Stimulated activated CD4-positive, alpha-beta T cell treated with anti-CD3 and anti-CD28 coated beads, Interleukin-2, amount 100 ng/mL, for 4 hours (primary cell): ENCODE measurements around the gene NR2E1.

Experiments
- DNase-seq: peaks from one replicate; pipeline ENCODE4 v3.0.0-alpha.2; 2020; ENCODE audit warnings: low read depth

Gene NR2E1

GRCh38 chr6:108171291-108171917 is 5.6 kb downstream of the NR2E1 start:
- no peak for DNase-seq

DNA sequence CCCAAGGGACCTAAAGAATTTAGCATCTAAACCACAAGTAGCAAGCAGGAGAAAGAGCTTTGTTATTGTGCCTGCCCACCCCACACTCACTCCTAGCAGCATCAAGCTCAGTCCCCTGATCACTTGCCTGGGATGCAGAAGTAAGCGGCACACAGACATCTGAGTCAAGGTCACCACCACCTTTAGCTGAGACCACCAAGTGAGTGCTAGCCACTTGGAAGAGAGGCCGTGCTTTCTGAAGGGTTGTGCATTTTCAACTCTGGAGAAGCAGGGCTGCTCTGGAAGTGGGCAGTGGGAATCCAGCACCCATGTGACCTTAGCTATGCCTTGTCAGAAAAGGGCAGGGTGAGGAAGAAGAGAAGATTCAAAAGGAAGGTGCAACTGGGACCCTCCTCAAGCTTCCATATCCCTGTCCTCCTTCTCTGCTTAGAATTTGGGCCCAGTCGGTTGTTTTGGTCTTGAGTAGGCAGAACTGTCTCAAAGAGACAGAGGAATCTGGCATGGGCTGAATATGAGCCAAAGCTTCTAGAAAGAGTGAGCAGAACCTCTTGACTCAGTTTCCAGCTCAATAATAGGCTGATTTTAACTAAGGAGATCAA is 6.2 kb downstream of the NR2E1 start:
- no peak for DNase-seq

- DNase-seq: no peak
Measured at GRCh38 chr6:108174371-108175175, 8.8 kb downstream of the NR2E1 start.

DNA sequence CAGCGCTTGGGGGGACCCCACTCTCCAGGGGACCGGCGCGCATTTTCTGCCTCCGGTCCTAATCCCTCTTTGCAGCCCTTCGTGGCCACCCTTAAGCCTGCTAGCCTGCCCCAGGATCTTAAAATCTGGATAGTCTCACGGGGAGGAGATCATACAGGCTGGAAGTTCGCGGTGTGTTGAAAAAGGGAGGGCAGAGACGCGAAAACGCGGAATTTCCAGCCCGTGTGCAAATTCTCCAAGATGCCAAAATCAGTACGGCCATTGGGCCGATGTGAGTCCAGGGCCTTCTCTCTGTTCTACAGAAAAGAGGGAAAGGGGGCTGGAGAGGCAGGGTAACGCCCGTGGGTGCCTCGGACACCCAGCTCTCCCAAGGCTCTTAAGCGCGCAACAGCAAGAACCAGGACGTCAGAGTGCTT is 9.4 kb downstream of the NR2E1 start:
- DNase-seq: no peak

- no peak for DNase-seq
Measured at GRCh38 chr6:108175592-108176279, 9.9 kb downstream of the NR2E1 start.

DNA sequence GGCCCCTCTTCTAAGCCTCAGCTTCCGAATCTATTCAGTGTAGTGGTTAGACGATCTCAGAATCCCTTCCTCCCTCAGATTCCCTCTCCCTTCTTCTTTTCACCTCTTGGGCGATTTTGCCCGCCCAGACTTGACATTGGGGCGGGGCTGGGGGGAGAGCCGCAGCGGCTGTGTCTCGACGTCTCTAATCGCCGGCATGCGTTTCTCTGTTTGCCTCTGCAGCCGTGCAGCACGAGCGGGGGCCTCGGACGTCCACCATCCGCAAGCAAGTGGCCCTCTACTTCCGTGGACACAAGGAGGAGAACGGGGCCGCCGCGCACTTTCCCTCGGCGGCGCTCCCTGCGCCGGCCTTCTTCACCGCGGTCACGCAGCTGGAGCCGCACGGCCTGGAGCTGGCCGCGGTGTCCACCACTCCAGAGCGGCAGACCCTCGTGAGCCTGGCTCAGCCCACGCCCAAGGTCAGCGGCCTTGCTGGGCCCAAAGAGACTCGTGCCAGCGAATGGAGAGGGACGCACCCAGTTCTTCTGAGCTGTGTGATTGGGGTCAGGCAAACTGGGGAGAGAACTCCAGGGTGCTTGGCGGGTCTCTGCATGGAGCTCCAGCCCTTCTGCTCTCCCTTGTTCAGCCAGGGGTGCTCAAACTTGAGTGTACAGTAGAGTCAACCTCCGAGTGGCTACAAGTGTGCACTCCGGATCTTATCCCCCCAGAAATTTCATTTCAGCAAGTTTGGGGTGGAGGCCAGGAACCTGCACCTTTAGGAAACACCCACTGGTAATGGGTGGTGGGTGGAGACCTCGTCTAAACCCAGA is 10.7 kb downstream of the NR2E1 start:
- DNase-seq: no peak

DNA sequence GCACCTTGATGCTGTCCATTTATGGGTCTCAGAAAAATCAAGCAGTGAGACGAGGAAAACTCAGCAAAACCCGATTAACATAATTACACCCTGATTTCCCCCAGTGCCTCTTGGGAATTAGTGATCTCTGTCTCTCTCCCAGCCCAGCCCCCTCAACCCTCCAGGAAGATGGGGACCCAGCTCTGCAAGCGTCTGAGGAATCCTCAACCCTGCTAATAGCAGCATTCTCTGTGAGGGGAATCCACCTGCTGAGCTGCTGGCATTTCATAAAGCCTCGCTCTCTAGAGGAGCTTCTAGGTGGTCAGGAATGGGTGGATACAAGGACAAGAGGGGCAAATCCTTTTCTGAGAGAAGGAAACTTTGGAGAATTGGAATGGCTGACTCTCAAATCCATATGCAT is 13.9 kb downstream of the NR2E1 start:
- DNase-seq: no peak

GRCh38 chr6:108180266-108180665 is 14.4 kb downstream of the NR2E1 start:
- no peak for DNase-seq

DNA sequence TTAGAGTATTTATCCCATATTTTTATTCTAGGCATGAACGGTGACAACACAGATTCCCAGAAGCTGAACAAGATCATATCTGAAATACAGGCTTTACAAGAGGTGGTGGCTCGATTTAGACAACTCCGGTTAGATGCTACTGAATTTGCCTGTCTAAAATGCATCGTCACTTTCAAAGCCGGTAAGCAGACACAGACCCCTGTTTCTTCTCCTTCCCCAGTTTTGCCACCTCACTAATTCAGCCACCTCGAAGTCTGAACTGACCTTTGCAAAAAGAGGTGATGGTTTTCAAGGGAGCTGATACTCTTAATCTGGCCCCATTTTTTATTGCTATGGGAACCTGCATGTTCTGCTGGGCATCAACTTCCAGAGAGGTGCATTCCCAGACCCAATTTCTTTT is 15.0 kb downstream of the NR2E1 start:
- no peak for DNase-seq

DNA sequence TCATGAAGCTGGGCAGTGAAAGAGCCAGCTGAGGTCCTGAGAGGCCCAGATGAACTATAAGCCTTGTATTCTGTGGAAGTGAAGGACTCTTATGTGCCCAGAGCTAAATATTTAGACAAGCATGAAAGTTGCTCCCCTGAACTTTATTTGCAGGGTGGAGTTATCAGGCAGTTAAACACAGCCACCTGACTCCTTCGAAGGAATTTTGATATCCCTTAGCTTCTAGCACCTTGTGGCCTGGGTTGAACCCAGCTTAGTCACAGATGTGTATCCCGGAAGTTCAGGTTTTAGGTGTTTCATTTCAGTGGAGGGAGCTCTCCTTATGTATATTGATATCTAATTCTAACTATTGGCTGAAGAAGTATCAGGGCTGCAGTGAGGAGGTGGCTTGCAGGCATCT is 20.4 kb downstream of the NR2E1 start:
- no peak for DNase-seq

DNA sequence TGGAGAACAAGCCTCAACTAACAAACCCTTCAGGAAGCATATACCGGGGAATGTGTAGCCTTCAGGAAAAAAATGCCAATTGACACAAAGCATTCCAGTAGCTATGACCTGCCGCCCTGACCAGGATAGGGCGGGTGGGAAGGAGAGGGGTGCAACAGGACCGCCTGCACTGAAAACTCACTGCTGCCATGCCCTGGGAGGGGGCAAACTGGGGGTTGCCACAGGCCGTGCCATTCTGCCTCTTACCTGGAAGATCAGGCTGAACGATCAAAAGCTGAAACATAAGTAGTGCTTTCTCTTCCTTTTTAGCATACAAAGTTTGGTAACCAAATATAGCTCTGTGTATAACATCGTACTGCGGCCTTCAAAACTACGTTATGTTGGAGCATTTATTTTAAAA is 21.7 kb downstream of the NR2E1 start:
- no peak for DNase-seq

DNA sequence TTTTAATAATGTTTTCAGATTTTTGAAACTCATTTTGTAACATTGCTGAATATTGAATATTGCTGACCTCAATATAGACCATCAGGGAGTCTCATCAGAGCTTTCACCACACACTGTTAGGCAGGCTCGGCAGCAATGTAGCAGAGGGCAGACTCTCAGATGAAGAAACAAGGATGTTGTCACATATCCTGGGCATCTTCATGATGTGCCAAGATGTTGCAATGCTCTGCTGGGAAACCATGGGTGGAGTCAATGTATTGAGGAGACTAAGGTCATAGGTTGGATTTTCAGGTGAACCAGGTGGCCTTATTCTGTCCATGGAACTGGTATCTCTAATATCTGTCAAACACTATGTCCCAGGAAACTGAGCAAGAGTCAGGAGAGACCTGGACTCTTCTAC is 27.3 kb downstream of the NR2E1 start:
- DNase-seq: no peak

GRCh38 chr6:108193835-108194234 is 28.0 kb downstream of the NR2E1 start:
- no peak for DNase-seq

DNA sequence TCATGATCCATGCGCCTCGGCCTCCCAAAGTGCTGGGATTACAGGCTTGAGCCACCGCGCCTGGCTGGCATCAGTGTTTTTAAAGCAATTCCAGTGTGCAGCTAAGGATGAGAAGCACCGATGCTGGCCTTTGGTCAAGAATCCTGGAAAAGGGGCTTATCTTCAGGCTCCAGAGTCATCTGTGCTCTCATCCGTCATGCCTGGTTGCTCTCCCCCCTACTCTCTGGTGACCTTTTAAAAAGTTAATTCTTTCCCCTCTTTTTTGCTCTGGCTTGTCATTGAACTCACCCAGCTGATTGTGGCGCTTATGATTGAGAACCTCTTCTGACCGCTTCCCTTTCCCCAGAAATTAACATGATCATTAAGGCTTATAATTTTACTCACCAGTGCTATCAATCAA is 28.7 kb downstream of the NR2E1 start:
- no peak for DNase-seq

DNA sequence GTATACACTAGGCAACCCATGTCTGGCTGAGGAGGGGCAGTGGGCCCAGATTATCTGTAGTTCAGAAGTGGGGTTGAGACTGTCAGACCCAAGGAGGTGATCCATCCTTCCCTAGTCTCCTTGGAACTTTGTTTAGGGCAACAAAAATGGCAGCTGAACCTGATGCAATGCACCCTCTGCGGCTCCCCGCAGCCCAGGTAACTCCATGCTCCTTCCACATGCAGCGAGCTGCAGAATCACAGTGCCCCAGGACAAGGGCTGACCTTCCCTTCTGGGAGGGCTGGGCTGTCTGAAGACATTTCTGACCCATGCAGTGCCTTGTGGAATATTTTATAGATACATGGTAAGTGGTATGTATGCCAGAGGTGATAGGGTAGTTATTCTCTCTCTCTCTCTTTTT is 29.4 kb downstream of the NR2E1 start:
- DNase-seq: no peak

DNA sequence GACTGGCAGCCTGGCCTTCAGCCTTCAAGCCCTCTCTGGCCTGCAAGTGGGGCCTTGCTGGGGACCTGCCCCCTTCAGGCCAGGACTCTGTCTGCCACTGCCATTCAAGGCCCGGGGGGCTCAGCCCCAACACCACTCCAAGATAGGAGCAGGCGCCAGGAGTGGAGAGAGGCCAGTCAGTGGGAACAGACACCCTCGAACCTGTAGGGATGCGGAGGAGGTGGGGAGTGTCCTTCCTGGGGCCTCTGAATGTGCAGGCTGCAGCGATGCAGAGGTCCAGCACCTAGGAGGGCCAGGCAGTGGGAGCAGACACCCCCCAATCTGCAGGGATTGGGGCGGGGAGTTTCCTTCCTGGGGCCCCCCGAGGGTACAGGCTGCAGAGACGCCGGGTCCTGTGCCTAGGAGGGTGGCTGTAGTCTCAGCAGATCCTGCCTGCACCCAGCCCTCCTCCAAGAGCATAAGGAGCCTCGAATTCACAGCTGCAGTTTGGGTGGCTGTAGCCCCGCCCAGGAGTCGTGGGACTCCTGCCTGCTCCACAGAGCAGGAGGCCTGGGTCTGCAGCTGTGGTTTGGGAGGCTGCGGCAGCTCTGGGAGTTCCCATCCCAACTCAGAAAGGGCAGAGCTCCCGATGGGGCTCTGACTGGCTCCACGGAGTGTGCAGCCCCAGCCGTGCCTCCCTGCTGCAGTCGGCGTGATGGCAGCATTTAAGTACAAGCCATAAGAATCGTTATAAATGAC is 33.1 kb downstream of the NR2E1 start:
- no peak for DNase-seq

DNA sequence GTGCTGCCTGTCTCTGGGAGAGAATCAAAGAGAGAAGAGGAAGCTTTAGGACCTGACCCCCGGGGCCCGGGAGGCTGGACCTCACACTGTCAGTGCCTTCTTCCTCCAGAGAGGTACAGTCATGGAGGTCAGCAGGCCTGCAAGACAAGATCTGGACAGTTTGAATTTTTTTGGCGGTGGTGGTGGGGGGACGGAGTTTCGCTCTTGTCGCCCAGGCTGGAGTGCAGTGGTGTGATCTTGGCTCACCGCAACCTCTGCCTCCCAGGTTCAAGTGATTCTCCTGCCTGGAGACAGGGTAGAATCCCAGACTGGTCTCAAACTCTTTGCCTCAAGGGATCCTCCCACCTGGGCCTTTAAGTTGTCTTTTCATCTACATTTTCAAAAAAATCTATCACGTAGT is 34.4 kb downstream of the NR2E1 start:
- no peak for DNase-seq

DNA sequence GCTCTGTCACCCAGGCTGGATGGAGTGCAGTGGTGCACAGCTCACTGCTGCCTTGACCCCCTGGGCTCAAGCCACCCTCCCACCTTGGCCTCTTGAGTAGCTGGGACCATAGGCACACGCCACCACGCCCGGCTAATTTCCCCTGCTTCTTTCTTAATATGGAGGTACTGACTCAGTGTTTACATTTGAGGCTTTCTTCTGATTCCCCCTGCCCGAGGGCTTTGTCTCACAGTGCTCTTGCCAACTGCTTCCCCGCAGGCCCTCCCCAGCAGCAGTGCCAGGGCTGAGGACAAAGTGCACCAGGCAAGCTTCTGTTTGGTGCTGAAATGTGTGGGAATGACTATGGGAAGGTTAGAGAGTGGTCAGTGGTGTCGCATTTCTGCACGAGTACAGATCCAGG is 34.8 kb downstream of the NR2E1 start:
- DNase-seq: no peak

GRCh38 chr6:108203189-108204112 is 37.6 kb downstream of the NR2E1 start:
- no peak for DNase-seq

DNA sequence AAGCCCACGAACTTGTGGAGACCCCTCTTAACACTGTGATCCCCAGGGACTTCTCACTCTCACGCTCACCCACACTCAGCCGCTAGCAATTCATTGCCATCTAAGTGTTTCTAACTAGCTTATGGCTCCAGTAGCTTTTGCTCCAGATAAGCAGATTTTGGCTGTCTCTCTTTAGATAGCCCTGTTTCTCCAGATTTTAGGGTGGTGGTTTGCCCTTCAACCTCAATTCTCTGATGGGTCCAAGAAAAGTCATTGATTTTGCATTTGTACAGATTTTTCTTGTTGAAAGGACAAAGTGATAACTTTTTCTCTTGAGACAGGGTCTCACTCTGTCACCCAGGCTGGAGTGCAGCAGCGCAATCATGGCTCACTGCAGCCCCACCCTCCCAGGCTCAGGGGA is 41.2 kb downstream of the NR2E1 start:
- DNase-seq: no peak
